Suprapubic skin (tissue), 4 donors: ENCODE results near the gene AGRP.

Experiments used
- EP300 ChIP-seq: sonication (generic); formaldehyde crosslinking; IDR thresholded peaks from one replicate; pipeline ENCODE4 v1.6.1; 2017; ENCODE audit warnings: antibody characterized with exemption
- POLR2A ChIP-seq, 2 donors: fragments of 450-650 bp; IDR thresholded peaks; one replicate each; pipeline ENCODE4 v1.6.1; 2017; ENCODE audit warnings: antibody characterized with exemption in 2 of 2, mild to moderate bottlenecking in 2 of 2, moderate library complexity in 2 of 2
- POLR2AphosphoS5 ChIP-seq, 3 donors: sonication (generic); formaldehyde crosslinking; IDR thresholded peaks; one replicate each; pipeline ENCODE4 v1.6.1; 2017; ENCODE audit warnings: antibody characterized with exemption in 3 of 3
- TF ChIP-seq, protein P1 (sequence below), 2 donors: fragments of 200-600 bp in 1 of 2; fragments of 450-650 bp in 1 of 2; sonication (generic) in 1 of 2; IDR thresholded peaks; one replicate each; pipeline ENCODE4 v1.5.1; 2016 to 2019; ENCODE audit warnings: antibody characterized with exemption in 2 of 2, mild to moderate bottlenecking in 1 of 2, moderate library complexity in 1 of 2

DNA sequence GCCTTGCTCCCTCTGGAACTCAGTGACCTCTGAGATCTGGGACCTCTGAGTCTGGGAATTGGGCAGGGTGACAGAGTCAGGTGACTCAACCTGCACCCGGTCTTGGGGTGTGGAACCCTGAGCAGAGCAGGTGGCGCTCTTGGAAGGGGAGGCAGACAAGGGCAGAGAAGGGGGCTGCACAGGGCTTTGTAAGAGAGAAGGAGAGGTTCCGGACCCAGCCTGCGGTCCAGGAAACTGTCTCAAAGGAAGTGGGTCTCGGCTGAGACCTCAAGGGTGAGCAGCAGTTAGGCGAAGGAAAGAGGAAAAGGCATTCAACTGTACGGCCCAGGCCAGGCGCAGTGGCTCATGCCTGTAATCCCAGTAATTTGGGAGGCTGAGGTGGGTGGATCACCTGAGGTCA, 35.3 kb upstream of the AGRP start:
- TF ChIP-seq, protein P1, sequence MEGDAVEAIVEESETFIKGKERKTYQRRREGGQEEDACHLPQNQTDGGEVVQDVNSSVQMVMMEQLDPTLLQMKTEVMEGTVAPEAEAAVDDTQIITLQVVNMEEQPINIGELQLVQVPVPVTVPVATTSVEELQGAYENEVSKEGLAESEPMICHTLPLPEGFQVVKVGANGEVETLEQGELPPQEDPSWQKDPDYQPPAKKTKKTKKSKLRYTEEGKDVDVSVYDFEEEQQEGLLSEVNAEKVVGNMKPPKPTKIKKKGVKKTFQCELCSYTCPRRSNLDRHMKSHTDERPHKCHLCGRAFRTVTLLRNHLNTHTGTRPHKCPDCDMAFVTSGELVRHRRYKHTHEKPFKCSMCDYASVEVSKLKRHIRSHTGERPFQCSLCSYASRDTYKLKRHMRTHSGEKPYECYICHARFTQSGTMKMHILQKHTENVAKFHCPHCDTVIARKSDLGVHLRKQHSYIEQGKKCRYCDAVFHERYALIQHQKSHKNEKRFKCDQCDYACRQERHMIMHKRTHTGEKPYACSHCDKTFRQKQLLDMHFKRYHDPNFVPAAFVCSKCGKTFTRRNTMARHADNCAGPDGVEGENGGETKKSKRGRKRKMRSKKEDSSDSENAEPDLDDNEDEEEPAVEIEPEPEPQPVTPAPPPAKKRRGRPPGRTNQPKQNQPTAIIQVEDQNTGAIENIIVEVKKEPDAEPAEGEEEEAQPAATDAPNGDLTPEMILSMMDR (IDR thresholded peaks at IDR 0.05) = no peak
- no peak for TF ChIP-seq POLR2A (IDR thresholded peaks at IDR 0.05)
- TF ChIP-seq POLR2AphosphoS5 (IDR thresholded peaks at IDR 0.05) = no peak
- TF ChIP-seq EP300 = no peak
